GM19438 (cell line): ENCODE data around the gene ZSCAN12.
A peak's percentile ranks its signal among the peaks of the same experiment; 100 is the strongest.
"Not testable (repeated sequence)": the region's sequence is repeated elsewhere in the genome, so short reads cannot be mapped to it uniquely, and the experiment has no call there.

ENCODE experiments used
- ATAC-seq: cut with Tn5 transposase; IDR thresholded peaks from one replicate; pipeline ENCODE4 v1.9.1; 2021; ENCODE audit warnings: low read depth; ENCODE audit not compliant: unreplicated experiment

The ZSCAN12 gene

GRCh38 chr6:28399350-28400121 lies at the start of gene ZSCAN12:
TSS of gene ZSCAN12 (minus strand) at chr6:28399747. CDS start at chr6:28398405, 1,342 bp downstream.
- ATAC-seq, result peak; percentile 83

- no peak for ATAC-seq
Measured at GRCh38 chr6:28449056-28449455, 49.5 kb upstream of the ZSCAN12 start.

GRCh38 chr6:28447512-28447906 lies 48.0 kb upstream of the ZSCAN12 start:
- ATAC-seq, result not testable (repeated sequence)

- no peak for ATAC-seq
Measured at GRCh38 chr6:28446818-28447511, 47.4 kb upstream of the ZSCAN12 start.

GRCh38 chr6:28444759-28445158 lies 45.2 kb upstream of the ZSCAN12 start:
- not testable (repeated sequence) for ATAC-seq

- peak; percentile 95 for ATAC-seq
Measured at GRCh38 chr6:28443112-28443773, 43.7 kb upstream of the ZSCAN12 start, which contains the start of gene ZSCAN23. TSS of gene ZSCAN23 (minus strand) at chr6:28443491. CDS start at chr6:28436266, 7,225 bp downstream.

GRCh38 chr6:28442586-28442985 lies 43.0 kb upstream of the ZSCAN12 start:
- no peak for ATAC-seq

GRCh38 chr6:28436404-28436803 lies 36.9 kb upstream of the ZSCAN12 start:
- no peak for ATAC-seq

- no peak for ATAC-seq
Measured at GRCh38 chr6:28433119-28433518, 33.6 kb upstream of the ZSCAN12 start.

GRCh38 chr6:28429781-28430180 lies 30.2 kb upstream of the ZSCAN12 start:
- ATAC-seq, result no peak

GRCh38 chr6:28425944-28426541 lies 26.5 kb upstream of the ZSCAN12 start:
- no peak for ATAC-seq

- no peak for ATAC-seq
Measured at GRCh38 chr6:28424163-28424562, 24.6 kb upstream of the ZSCAN12 start.

- no peak for ATAC-seq
Measured at GRCh38 chr6:28423546-28423945, 24.0 kb upstream of the ZSCAN12 start.

GRCh38 chr6:28413681-28414080 lies 14.1 kb upstream of the ZSCAN12 start:
- no peak for ATAC-seq

- no peak for ATAC-seq
Measured at GRCh38 chr6:28410767-28411166, 11.2 kb upstream of the ZSCAN12 start.

- no peak for ATAC-seq
Measured at GRCh38 chr6:28408076-28408802, 8.7 kb upstream of the ZSCAN12 start.

- no peak for ATAC-seq
Measured at GRCh38 chr6:28407401-28407800, 7.9 kb upstream of the ZSCAN12 start.

- ATAC-seq, result not testable (repeated sequence)
Measured at GRCh38 chr6:28403923-28404322, 4.4 kb upstream of the ZSCAN12 start.

GRCh38 chr6:28402197-28402596 lies 2.6 kb upstream of the ZSCAN12 start:
- ATAC-seq, result no peak

GRCh38 chr6:28401172-28401571 lies 1.6 kb upstream of the ZSCAN12 start:
- ATAC-seq, result no peak
